AG09319 (cell line): ENCODE measurements around the gene PCSK1.

Experiments used
- DNase-seq: peaks from one replicate; pipeline ENCODE4 v3.0.0-alpha.2; 2010; ENCODE audit warnings: low read depth; ENCODE audit errors: extremely low read depth
- CTCF ChIP-seq: IDR thresholded peaks from 2 replicates; pipeline ENCODE4 v1.5.1; 2011; ENCODE audit warnings: low read depth, mild to moderate bottlenecking, inconsistent platforms, low read length, moderate library complexity

Gene PCSK1

GRCh38 chr5:96388176-96388575 lies 44.9 kb downstream of the PCSK1 start:
- TF ChIP-seq CTCF, result no peak
- no peak for DNase-seq

GRCh38 chr5:96387616-96388015 lies 45.4 kb downstream of the PCSK1 start:
- no peak for DNase-seq
- no peak for TF ChIP-seq CTCF

GRCh38 chr5:96385538-96385937 lies 47.5 kb downstream of the PCSK1 start:
- no peak for DNase-seq
- TF ChIP-seq CTCF, result no peak

- no peak for DNase-seq
- TF ChIP-seq CTCF, result no peak
Observed at GRCh38 chr5:96384353-96384752, 48.7 kb downstream of the PCSK1 start.

GRCh38 chr5:96381526-96381925 lies 51.5 kb downstream of the PCSK1 start:
- no peak for TF ChIP-seq CTCF

GRCh38 chr5:96379896-96380295 lies 53.2 kb downstream of the PCSK1 start:
- no peak for TF ChIP-seq CTCF

More at GRCh38 chr5:96381526-96381925, 51.5 kb downstream of the PCSK1 start:
- DNase-seq, result no peak

GRCh38 chr5:96377597-96377996 lies 55.5 kb downstream of the PCSK1 start:
- no peak for TF ChIP-seq CTCF
- DNase-seq, result no peak

More at GRCh38 chr5:96379896-96380295, 53.2 kb downstream of the PCSK1 start:
- DNase-seq, result no peak
